K562 (cell line): Measurements from ENCODE around the gene OR11L1. TPM values are rescaled to one million over a fixed set of nuclear protein-coding genes. Genes with fewer than 3 reads are reported as not detected.

Experiments used
- ATF7 ChIP-seq: fragments of 450-650 bp; IDR thresholded peaks from 2 replicates; pipeline ENCODE4 v1.7.1; 2014; ENCODE audit warnings: mild to moderate bottlenecking, moderate library complexity
- ELK3 ChIP-seq: fragments of 450-650 bp; formaldehyde crosslinking; IDR thresholded peaks from 2 replicates; pipeline ENCODE4 v1.4.0; 2020; ENCODE audit warnings: mild to moderate bottlenecking
- GABPB1 ChIP-seq: sonication (generic); formaldehyde crosslinking; IDR thresholded peaks from 2 replicates; pipeline ENCODE4 v1.8.0; 2022; ENCODE audit warnings: mild to moderate bottlenecking, missing genetic modification reagents
- GTF3C2 ChIP-seq: IDR thresholded peaks from 3 replicates; pipeline ENCODE4 v1.6.1; 2011; ENCODE audit warnings: borderline replicate concordance, mild to moderate bottlenecking, moderate library complexity; ENCODE audit not compliant: insufficient read length; ENCODE audit errors: extremely low read depth
- HNRNPK ChIP-seq: fragments of 200-400 bp; formaldehyde crosslinking; IDR thresholded peaks from one replicate; pipeline ENCODE4 v1.6.1; 2018; ENCODE audit warnings: mild to moderate bottlenecking, low read depth, low read length; ENCODE audit not compliant: poor library complexity, severe bottlenecking
- KLF6 ChIP-seq: fragments of 250-450 bp; sonication (Bioruptor Pico); IDR thresholded peaks from 2 replicates; pipeline ENCODE4 v1.4.0; 2020; ENCODE audit warnings: mild to moderate bottlenecking, moderate library complexity, borderline replicate concordance
- NCOA2 ChIP-seq, 2 experiments: fragments of 450-650 bp; IDR thresholded peaks; 2 replicates each; pipeline ENCODE4 v1.6.1; 2018; ENCODE audit warnings: mild to moderate bottlenecking in 2 of 2, moderate library complexity in 1 of 2; ENCODE audit not compliant: partially characterized antibody in 2 of 2
- NCOA4 ChIP-seq: fragments of 450-650 bp; IDR thresholded peaks from 2 replicates; pipeline ENCODE4 v1.6.1; 2018; ENCODE audit warnings: mild to moderate bottlenecking; ENCODE audit not compliant: partially characterized antibody
- NCOR1 ChIP-seq: fragments of 450-650 bp; IDR thresholded peaks from 2 replicates; pipeline ENCODE4 v1.6.1; 2016; ENCODE audit warnings: mild to moderate bottlenecking, moderate library complexity
- RB1 ChIP-seq: fragments of 450-650 bp; IDR thresholded peaks from 2 replicates; pipeline ENCODE4 v1.6.1; 2017; ENCODE audit warnings: low read depth, mild to moderate bottlenecking
- RFX7 ChIP-seq: fragments of 250-450 bp; sonication (Bioruptor Pico); IDR thresholded peaks from 2 replicates; pipeline ENCODE4 v1.5.1; 2021; ENCODE audit warnings: mild to moderate bottlenecking
- STAT6 ChIP-seq: sonication (generic); formaldehyde crosslinking; IDR thresholded peaks from 2 replicates; pipeline ENCODE4 v1.8.1; 2023; ENCODE audit warnings: mild to moderate bottlenecking, missing genetic modification reagents
- THRA ChIP-seq: fragments of 450-650 bp; IDR thresholded peaks from 2 replicates; pipeline ENCODE4 v1.6.1; 2017; ENCODE audit warnings: mild to moderate bottlenecking, moderate library complexity
- THRAP3 ChIP-seq: fragments of 450-650 bp; IDR thresholded peaks from 2 replicates; pipeline ENCODE4 v1.6.1; 2016; ENCODE audit warnings: mild to moderate bottlenecking, inconsistent platforms, borderline replicate concordance
- ZNF518B ChIP-seq: fragments of 250-450 bp; sonication (Bioruptor Pico); IDR thresholded peaks from 2 replicates; pipeline ENCODE4 v1.5.0; 2021; ENCODE audit warnings: mild to moderate bottlenecking, moderate library complexity
- polyA plus RNA-seq, 8 experiments: library from polyadenylated mRNA; depleted of rRNA in 4 of 8; stranded (reverse) in 5 of 8; unstranded in 3 of 8; fragments of >200 nt; fragmentation: Nextera tagmentation in 2 of 8; fragmentation: Illumina TruSeq in 1 of 8; extraction: Ambion mirVana in 2 of 8; extraction: Trizol in 1 of 8; gene quantifications; 2 replicates each; pipeline versions ENCODE4 v1.2.1 to v1.2.3, GENCODE V29; 2011 to 2014; ENCODE audit warnings: inconsistent platforms in 1 of 8, missing spikeins in 1 of 8
- total RNA-seq, 7 experiments: library from RNA; depleted of rRNA in 6 of 7; stranded (reverse); fragments of >200 nt in 6 of 7; fragmentation: Illumina TruSeq in 2 of 7; extraction: Trizol in 2 of 7; gene quantifications; 2 replicates each; pipeline versions ENCODE4 v1.2.1 to v1.2.3, GENCODE V29; 2011 to 2021; ENCODE audit warnings: low replicate concordance in 1 of 7

Gene OR11L1
- total and polyA plus RNA-seq, 9 of the 15 experiments (the other 6 are each of a cell fraction or from before 2014, with no cell fraction given), result not detected

GRCh38 chr1:247854899-247855545 is 13.3 kb upstream of the OR11L1 start (continued):
- no peak for TF ChIP-seq GTF3C2
- no peak for TF ChIP-seq RFX7 (CRISPR knock-in tag)
- TF ChIP-seq NCOA2 (IDR thresholded peaks at IDR 0.05; ENCODE audit: partially characterized antibody in 2 of 2), result no peak
- TF ChIP-seq NCOA4, result no peak
- no peak for TF ChIP-seq GABPB1 (CRISPR knock-in tag)
- no peak for TF ChIP-seq HNRNPK
- peak; percentile 44; the same call in 1 of the 2 replicates for TF ChIP-seq ATF7
- no peak for TF ChIP-seq ZNF518B (CRISPR knock-in tag)
- peak; percentile 85 for TF ChIP-seq NCOR1
- TF ChIP-seq THRAP3, result no peak
- no peak for TF ChIP-seq STAT6 (CRISPR knock-in tag)
- no peak for TF ChIP-seq THRA
- no peak for TF ChIP-seq KLF6 (CRISPR knock-in tag)
- 0 out of 2 replicates have a peak, but pooled peaks have one; percentile 8 for TF ChIP-seq RB1
- no peak for TF ChIP-seq ELK3
